Transverse colon (tissue), 4 donors: ENCODE results near the gene FGFBP1. TPM values are rescaled to one million over a fixed set of nuclear protein-coding genes. Genes with fewer than 3 reads are reported as not detected.

Experiments used
- DNase-seq: peaks from one replicate; pipeline ENCODE4 v3.0.0-alpha.2; 2019
- H3K27ac ChIP-seq, 4 donors: fragments of 200-600 bp; sonication (generic); 2 replicates each; pipeline ENCODE4 v1.5.1; 2016 to 2018; ENCODE audit warnings: inconsistent platforms in 4 of 4
- H3K27me3 ChIP-seq: fragments of 200-600 bp; sonication (generic); 2 replicates; pipeline ENCODE4 v1.5.1; 2017; ENCODE audit warnings: inconsistent platforms
- H3K36me3 ChIP-seq, 4 donors: fragments of 200-600 bp; sonication (generic); 2 replicates each; pipeline ENCODE4 v1.5.1; 2017 to 2019; ENCODE audit warnings: inconsistent platforms in 4 of 4
- H3K4me1 ChIP-seq, 4 donors: fragments of 200-600 bp; sonication (generic); 2 replicates each; pipeline ENCODE4 v1.5.1; 2017 to 2020; ENCODE audit warnings: inconsistent platforms in 4 of 4
- H3K4me3 ChIP-seq, 4 donors: fragments of 200-600 bp; sonication (generic); 1 replicate in 1 of 4; 2 replicates in 3 of 4; pipeline versions ENCODE4 v1.5.1 to v1.6.1; 2017 to 2019; ENCODE audit warnings: inconsistent platforms in 4 of 4
- H3K9me3 ChIP-seq, 2 donors: fragments of 200-600 bp; sonication (generic); 2 replicates each; pipeline ENCODE4 v1.5.1; 2017 to 2019; ENCODE audit warnings: inconsistent platforms in 2 of 2
- EP300 ChIP-seq: sonication (generic); formaldehyde crosslinking; IDR thresholded peaks from one replicate; pipeline ENCODE4 v1.6.1; 2017; ENCODE audit warnings: antibody characterized with exemption, low read depth
- POLR2A ChIP-seq: fragments of 450-650 bp; IDR thresholded peaks from one replicate; pipeline ENCODE4 v1.6.1; 2016; ENCODE audit warnings: antibody characterized with exemption, mild to moderate bottlenecking, moderate library complexity
- POLR2AphosphoS5 ChIP-seq, 3 donors: sonication (generic); formaldehyde crosslinking; IDR thresholded peaks; one replicate each; pipeline ENCODE4 v1.6.1; 2016; ENCODE audit warnings: antibody characterized with exemption in 3 of 3
- WGBS, 2 donors: methylation state at CpG; one replicate each; pipeline ENCODE4 v1.1.5; 2018; ENCODE audit warnings: low coverage in 1 of 2; 5-methylcytosine and 5-hydroxymethylcytosine counted together
- in situ Hi-C, 4 donors: fragments of 200-750 bp; cut with MboI; loops; one replicate each; pipeline versions ENCODE4 v1.15.0 to v1.15.1; 2017; ENCODE audit warnings: low sequenced_read_pairs in 3 of 4, low pct_ligation_motif_present in 1 of 4, low pct_unique_long_range_greater_than_20kb in 1 of 4
- intact Hi-C: fragments of 100-400 bp; cut with DNase I; formaldehyde crosslinking; loops from one replicate; pipeline ENCODE4 v1.15.1; 2023; ENCODE audit warnings: low total_unique reads
- total RNA-seq, 4 donors: library from RNA; depleted of rRNA; stranded (reverse); fragments of >200 nt; gene quantifications; one replicate each; pipeline ENCODE4 v1.1.0, GENCODE V29; 2016
- TF ChIP-seq, protein P1 (sequence below), 5 experiments: fragments of 200-600 bp in 3 of 5; fragments of 450-650 bp in 2 of 5; sonication (generic) in 3 of 5; IDR thresholded peaks; 1 replicate in 2 of 5; 2 replicates in 3 of 5; pipeline ENCODE4 v1.5.1; 2016 to 2017; ENCODE audit warnings: antibody characterized with exemption in 5 of 5, inconsistent platforms in 3 of 5, mild to moderate bottlenecking in 2 of 5, moderate library complexity in 1 of 5

Gene FGFBP1
- total RNA-seq, 4 donors from 2014 or later, result 7.0 to 12.6 (median 10.1) TPM

DNA sequence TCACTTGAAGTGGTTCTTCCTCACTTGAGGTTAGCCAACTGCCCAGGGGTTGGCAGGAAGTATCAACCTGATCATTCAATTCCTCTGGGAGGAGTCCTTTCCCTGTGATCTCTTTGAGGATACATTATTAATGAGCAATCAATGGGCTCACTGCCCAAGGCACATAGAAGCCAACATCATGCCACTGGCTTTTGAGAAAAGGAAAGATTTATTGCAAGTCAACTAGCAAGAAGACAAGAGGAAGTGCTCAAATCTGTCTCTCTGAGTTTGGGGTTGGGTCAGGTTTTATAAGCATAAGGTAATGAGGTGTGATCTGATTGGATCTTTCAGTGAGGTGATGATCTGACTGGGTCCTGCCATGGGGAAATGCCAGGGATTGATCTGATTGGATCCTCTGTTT, 39.6 kb downstream of the FGFBP1 start:
- no peak for TF ChIP-seq EP300
- TF ChIP-seq POLR2AphosphoS5 (IDR thresholded peaks at IDR 0.05), result no peak
- TF ChIP-seq, protein P1, sequence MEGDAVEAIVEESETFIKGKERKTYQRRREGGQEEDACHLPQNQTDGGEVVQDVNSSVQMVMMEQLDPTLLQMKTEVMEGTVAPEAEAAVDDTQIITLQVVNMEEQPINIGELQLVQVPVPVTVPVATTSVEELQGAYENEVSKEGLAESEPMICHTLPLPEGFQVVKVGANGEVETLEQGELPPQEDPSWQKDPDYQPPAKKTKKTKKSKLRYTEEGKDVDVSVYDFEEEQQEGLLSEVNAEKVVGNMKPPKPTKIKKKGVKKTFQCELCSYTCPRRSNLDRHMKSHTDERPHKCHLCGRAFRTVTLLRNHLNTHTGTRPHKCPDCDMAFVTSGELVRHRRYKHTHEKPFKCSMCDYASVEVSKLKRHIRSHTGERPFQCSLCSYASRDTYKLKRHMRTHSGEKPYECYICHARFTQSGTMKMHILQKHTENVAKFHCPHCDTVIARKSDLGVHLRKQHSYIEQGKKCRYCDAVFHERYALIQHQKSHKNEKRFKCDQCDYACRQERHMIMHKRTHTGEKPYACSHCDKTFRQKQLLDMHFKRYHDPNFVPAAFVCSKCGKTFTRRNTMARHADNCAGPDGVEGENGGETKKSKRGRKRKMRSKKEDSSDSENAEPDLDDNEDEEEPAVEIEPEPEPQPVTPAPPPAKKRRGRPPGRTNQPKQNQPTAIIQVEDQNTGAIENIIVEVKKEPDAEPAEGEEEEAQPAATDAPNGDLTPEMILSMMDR (IDR thresholded peaks at IDR 0.05), result no peak
- TF ChIP-seq POLR2A, result no peak
- no peaks in the 10 kb centered on the region for H3K27me3 ChIP-seq
- H3K36me3 ChIP-seq, result no peaks in the 10 kb centered on the region
- DNase-seq, result no peak
- H3K4me1 ChIP-seq, result no peaks in the 10 kb centered on the region
- no peak overlapping the region for H3K27ac ChIP-seq
- intact Hi-C loops, result no loop called here
- in situ Hi-C loops, result no loop called here
- no peak overlapping the region for H3K4me3 ChIP-seq
- H3K9me3 ChIP-seq, result no peaks in the 10 kb centered on the region

DNA sequence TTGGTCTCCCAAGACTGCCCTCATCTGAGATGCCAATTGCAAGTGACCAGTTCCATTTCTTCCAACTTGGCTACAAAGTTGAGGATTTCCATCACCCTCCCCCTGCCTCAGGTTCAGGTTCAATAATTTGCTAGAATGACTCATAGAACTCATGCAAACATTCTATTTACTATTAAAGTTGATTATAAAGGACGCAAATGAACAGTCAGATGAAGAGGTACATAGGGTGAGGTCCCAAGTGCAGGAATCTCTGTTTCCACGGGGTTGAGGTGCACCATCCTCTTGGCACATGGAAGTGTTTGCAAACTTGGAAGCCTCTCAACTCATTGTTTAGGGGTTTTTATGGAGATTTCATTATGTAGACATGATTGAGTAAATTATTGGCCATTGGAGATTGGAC, 41.0 kb downstream of the FGFBP1 start:
- no peak for DNase-seq
- WGBS, 2 donors, result 73 to 90% methylated on average over 2 of the region's 2 CpGs
- in situ Hi-C loops (no loop called here), intact Hi-C loops (no loop called here)
- Histone ChIP-seq H3K36me3 (no peaks in the 10 kb centered on the region), H3K9me3 (no peaks in the 10 kb centered on the region), H3K27ac (no peak overlapping the region), H3K27me3 (no peaks in the 10 kb centered on the region), H3K4me3 (no peak overlapping the region), H3K4me1 (no peaks in the 10 kb centered on the region)
- TF ChIP-seq, protein P1 (IDR thresholded peaks at IDR 0.05), result no peak
- no peak for TF ChIP-seq POLR2A
- TF ChIP-seq POLR2AphosphoS5 (IDR thresholded peaks at IDR 0.05), result no peak
- TF ChIP-seq EP300, result no peak

DNA sequence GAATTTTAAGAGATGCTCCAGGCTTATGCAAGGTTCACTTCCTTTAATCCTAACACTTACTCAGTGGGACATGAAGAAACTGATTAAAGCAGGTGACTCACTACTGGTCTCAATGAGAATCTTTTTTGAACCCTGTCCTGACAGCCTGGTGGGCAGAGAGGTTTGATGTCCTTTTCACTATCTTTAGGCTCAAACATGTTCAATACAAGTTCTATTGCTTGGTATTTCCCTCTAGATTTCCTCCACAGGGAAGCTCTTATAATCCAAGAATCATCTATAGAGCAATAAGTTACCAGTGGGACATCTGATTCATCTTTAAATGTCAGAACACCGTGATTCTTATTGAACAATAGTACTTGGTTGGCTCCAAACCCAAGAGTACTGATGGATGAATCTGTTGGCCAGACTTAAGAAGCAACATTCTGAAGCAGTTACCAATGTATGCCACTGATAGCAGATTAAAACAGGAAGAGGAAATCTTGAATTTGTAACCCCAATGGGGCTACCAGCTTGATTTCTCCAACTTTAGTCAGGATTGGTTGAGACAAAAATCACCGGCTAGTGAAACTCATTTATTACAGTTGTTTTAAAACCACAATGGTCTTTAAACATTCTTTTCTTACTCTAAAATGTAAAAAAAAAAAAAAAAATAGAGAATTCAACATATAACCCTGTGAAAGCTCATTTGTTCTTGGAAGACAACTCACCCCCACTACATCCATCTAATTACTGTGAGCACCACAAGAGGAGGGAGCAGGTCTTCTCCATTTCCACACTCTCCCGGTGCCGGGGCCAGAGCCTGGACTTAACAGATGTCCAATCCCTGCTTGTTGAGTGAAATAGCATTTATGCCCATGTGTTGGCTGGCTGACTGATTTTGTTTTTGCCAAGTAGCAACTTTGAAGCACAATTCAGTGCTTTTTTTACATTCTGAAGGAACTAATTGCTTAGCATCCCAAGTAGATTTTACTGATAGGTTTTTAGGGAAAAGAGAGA, 43.3 kb downstream of the FGFBP1 start:
- no peaks in the 10 kb centered on the region for H3K27me3 ChIP-seq
- in situ Hi-C loops, result no loop called here
- whole genome bisulfite sequencing, 2 donors, result 71 to 85% methylated on average over 2 to 4 of the region's 4 CpGs
- TF ChIP-seq POLR2A, result no peak
- TF ChIP-seq POLR2AphosphoS5 (IDR thresholded peaks at IDR 0.05), result no peak
- no peak for TF ChIP-seq EP300
- TF ChIP-seq, protein P1 (IDR thresholded peaks at IDR 0.05), result no peak
- no peak overlapping the region for H3K27ac ChIP-seq
- no peaks in the 10 kb centered on the region for H3K4me1 ChIP-seq
- DNase-seq, result no peak
- H3K36me3 ChIP-seq, result no peaks in the 10 kb centered on the region
- intact Hi-C loops, result no loop called here
- no peak overlapping the region for H3K4me3 ChIP-seq
- H3K9me3 ChIP-seq, result no peaks in the 10 kb centered on the region

DNA sequence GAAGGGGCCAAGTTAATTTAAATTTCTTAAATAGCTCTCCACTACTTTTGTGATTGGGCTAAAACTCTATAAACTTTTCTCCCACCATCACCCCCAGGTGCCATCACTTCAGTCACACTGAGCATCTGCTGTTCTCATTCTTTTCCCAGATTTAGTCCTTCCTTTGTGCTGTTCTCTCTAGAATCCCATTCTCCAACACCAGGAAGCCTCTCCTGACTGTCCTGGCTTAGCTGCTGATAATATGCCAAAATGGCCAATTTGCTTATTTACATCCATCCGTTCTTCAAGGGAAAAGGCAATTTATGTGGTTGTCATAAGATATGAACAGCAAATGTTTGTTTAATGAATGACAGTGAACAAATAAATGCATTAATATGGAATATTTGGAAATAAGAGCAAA, 44.1 kb downstream of the FGFBP1 start:
- in situ Hi-C loops (no loop called here), intact Hi-C loops (no loop called here)
- no peaks in the 10 kb centered on the region for H3K27me3 ChIP-seq
- no peak for TF ChIP-seq POLR2AphosphoS5 (IDR thresholded peaks at IDR 0.05)
- TF ChIP-seq POLR2A, result no peak
- no peak for TF ChIP-seq EP300
- TF ChIP-seq, protein P1 (IDR thresholded peaks at IDR 0.05), result no peak
- no peak overlapping the region for H3K4me3 ChIP-seq
- 33 to 54% methylated on average over 1 of the region's 1 CpG for WGBS, 2 donors
- H3K27ac ChIP-seq, result no peak overlapping the region
- H3K9me3 ChIP-seq, result no peaks in the 10 kb centered on the region
- no peak for DNase-seq
- H3K4me1 ChIP-seq, result no peaks in the 10 kb centered on the region
- H3K36me3 ChIP-seq, result no peaks in the 10 kb centered on the region
